Nephron (organoid): ENCODE data around the gene SSR3.

Experiments used
- H3K27ac Mint-ChIP-seq, 3 experiments: 2 replicates each; pipeline ENCODE4 v1.8.0; 2020; ENCODE audit warnings: mixed read lengths in 3 of 3, mild to moderate bottlenecking in 2 of 3, moderate library complexity in 1 of 3
- H3K27me3 Mint-ChIP-seq: 2 replicates; pipeline ENCODE4 v1.8.0; 2021; ENCODE audit warnings: low read depth, mild to moderate bottlenecking, moderate library complexity, mixed read lengths
- H3K36me3 Mint-ChIP-seq: 2 replicates; pipeline ENCODE4 v1.8.0; 2020; ENCODE audit warnings: low read depth, mixed read lengths
- H3K4me1 Mint-ChIP-seq: 2 replicates; pipeline ENCODE4 v1.8.0; 2020; ENCODE audit warnings: mixed read lengths
- H3K4me3 Mint-ChIP-seq, 3 experiments: 2 replicates each; pipeline ENCODE4 v1.8.0; 2020; ENCODE audit warnings: mild to moderate bottlenecking in 3 of 3, mixed read lengths in 3 of 3, moderate library complexity in 2 of 3
- H3K9me3 Mint-ChIP-seq: 2 replicates; pipeline ENCODE4 v1.8.0; 2020; ENCODE audit warnings: mixed read lengths
- CTCF ChIP-seq, 3 experiments: fragments of 200-600 bp; sonication (generic); IDR thresholded peaks; one replicate each; pipeline ENCODE4 v1.5.0; 2021; ENCODE audit warnings: antibody characterized with exemption in 3 of 3; ENCODE audit not compliant: unreplicated experiment in 3 of 3

Gene SSR3

GRCh38 chr3:156547637-156548036, 7.3 kb downstream of the SSR3 start:
- H3K36me3 Mint-ChIP-seq, result peaks cover 73% of the 10 kb centered on the region
- no peaks in the 10 kb centered on the region for H3K9me3 Mint-ChIP-seq
- H3K4me3 Mint-ChIP-seq, result no peak overlapping the region
- no peak for TF ChIP-seq CTCF (IDR thresholded peaks at IDR 0.05; ENCODE audit: unreplicated experiment in 3 of 3)
- no peaks in the 10 kb centered on the region for H3K27me3 Mint-ChIP-seq
- peaks cover 32% of the 10 kb centered on the region for H3K4me1 Mint-ChIP-seq
- H3K27ac Mint-ChIP-seq, result no peak overlapping the region

- no peaks in the 10 kb centered on the region for H3K27me3 Mint-ChIP-seq
- peak overlapping the region; percentile 22 to 65 (median 40) for H3K27ac Mint-ChIP-seq
- no peak overlapping the region for H3K4me3 Mint-ChIP-seq
- no peak for TF ChIP-seq CTCF (IDR thresholded peaks at IDR 0.05; ENCODE audit: unreplicated experiment in 3 of 3)
- H3K4me1 Mint-ChIP-seq, result peaks cover 5% of the 10 kb centered on the region
- peaks cover 47% of the 10 kb centered on the region for H3K36me3 Mint-ChIP-seq
- H3K9me3 Mint-ChIP-seq, result no peaks in the 10 kb centered on the region
These were observed 11.8 kb downstream of the SSR3 start for GRCh38 chr3:156543043-156543555.

- H3K9me3 Mint-ChIP-seq, result no peaks in the 10 kb centered on the region
- H3K27ac Mint-ChIP-seq, result peak overlapping the region; percentile 22 to 65 (median 40)
- H3K4me3 Mint-ChIP-seq, result no peak overlapping the region
- H3K4me1 Mint-ChIP-seq, result peaks cover 5% of the 10 kb centered on the region
- no peak for TF ChIP-seq CTCF (IDR thresholded peaks at IDR 0.05; ENCODE audit: unreplicated experiment in 3 of 3)
- peaks cover 39% of the 10 kb centered on the region for H3K36me3 Mint-ChIP-seq
- no peaks in the 10 kb centered on the region for H3K27me3 Mint-ChIP-seq
These were observed 12.5 kb downstream of the SSR3 start for GRCh38 chr3:156542101-156543042.

GRCh38 chr3:156539802-156540201, 15.1 kb downstream of the SSR3 start:
- Mint-ChIP-seq H3K27ac (no peak overlapping the region), H3K4me1 (peaks cover 18% of the 10 kb centered on the region), H3K9me3 (no peaks in the 10 kb centered on the region), H3K27me3 (no peaks in the 10 kb centered on the region), H3K36me3 (peaks cover 19% of the 10 kb centered on the region), H3K4me3 (no peak overlapping the region)
- TF ChIP-seq CTCF (IDR thresholded peaks at IDR 0.05; ENCODE audit: unreplicated experiment in 3 of 3), result no peak

GRCh38 chr3:156539051-156539450, 15.9 kb downstream of the SSR3 start:
- peaks cover 21% of the 10 kb centered on the region for H3K4me1 Mint-ChIP-seq
- no peak overlapping the region for H3K4me3 Mint-ChIP-seq
- H3K9me3 Mint-ChIP-seq, result no peaks in the 10 kb centered on the region
- peaks cover 19% of the 10 kb centered on the region for H3K36me3 Mint-ChIP-seq
- no peaks in the 10 kb centered on the region for H3K27me3 Mint-ChIP-seq
- no peak overlapping the region for H3K27ac Mint-ChIP-seq
- TF ChIP-seq CTCF (IDR thresholded peaks at IDR 0.05; ENCODE audit: unreplicated experiment in 3 of 3), result no peak
